ENCODE data around the gene SLC23A3.

Gene SLC23A3

DNA sequence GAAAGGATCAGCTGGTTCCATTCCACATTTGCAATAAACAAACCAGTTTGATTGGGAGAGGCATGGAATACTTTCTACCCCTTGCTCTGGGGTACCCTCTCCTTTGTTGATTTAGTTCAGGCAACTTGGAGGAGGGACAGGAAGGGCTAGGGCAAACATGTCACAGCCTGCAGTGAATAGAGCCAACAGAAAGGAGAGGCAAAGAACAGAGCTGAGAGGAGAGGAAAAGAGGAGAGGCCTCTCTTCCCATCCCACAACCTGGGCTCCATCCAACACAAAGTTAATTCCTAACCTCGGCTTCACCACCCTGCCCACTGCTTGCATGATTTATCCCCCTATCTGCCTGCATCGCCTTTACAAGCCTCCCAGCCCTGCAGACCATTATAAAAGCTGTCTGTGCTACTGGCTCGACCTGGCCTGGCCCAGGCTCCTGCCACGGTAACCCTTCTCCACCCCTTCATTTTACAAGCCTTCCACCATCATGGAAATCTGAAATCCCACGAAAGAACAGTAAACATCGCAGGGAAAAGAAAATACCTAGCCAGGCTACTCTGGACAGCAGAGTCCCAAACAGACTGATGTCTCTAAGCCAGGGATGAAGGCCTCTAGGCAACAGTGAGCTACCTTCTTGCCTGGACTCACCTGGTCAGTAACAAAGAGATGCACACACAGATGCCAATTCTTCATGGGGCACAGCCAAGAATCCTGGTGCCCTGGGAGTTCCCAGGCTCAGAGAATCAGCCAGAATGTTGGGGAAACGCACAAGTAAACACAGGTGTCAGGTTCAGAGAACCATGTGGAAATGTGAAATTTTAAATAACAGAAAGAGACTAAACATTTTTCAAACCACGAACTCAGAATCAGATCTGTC, 52.8 kb downstream of the SLC23A3 start:
- no peak for DNase-seq

DNA sequence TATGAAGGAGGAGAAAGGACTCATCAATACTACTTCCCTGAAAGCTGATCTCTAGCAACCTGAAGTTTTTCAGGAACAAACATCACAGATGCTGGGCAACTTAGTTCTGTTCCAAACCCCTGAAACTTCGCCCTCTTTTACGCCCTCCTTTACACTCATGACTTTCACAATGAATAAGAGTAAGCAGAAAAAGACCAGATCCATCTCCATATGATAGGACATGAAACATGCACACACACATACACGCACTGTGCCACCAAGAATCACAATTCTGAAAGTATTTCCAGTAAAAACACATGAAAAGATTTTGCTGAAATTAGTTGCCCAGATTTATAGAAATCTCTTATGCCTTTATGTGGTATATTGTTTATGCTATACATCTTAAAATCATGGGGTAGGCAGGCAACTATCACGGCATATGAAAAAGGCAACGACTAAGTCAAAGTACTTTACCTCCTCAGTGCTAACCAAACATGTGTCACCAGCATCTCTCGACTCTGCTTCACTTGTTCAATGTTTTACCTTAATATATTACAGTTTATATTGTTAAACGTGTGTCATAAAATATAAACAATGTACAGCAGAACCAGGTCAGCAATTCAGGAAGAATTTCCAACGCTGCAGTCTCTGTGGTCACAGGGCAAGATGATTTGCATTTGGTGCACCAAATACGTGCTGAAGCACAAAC, 57.0 kb downstream of the SLC23A3 start:
- no peak for DNase-seq

DNA sequence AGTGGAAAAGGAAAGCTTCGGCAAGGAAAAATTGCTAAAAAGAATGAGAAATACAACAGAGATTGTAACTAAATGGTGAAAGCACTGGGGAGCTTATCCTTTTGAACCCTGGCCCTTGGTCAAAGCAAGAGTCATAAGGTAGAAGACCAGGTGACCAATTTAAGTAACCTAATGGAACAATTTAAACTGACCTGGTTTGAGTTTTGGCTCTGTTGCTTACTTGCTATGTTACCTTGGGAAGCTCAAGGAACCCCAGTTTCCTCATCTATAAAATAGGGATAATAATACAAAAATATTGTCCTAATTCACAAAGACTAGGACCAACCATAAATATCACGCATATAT, 57.8 kb downstream of the SLC23A3 start:
- no peak for DNase-seq

Data from nucleus accumbens (tissue), 56 donors.